ENCODE results near the gene RNF17.

DNA sequence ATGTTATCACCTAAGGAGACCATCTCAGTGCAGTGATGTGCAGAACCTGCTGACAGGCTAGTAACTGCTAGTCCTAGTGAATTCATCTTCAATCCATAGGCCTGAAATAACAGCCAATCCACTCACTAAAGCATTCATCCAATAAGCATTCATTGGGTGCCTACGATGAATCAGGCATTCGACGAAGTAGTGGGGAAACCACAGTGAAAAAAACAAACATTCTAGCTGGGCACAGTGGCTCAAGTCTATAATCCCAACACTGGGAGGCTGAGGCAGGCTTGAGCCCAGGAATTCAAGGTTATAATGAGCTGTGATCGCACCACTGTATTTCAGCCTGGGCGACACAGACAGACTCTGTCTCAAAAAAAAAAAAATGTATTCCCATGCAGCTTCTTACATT is 135.6 kb downstream of the RNF17 start:
- no peak for TF ChIP-seq ELF4 (IDR thresholded peaks at IDR 0.05)
- TF ChIP-seq SP1 (IDR thresholded peaks at IDR 0.05): no peak
- TF ChIP-seq FOXA1 (IDR thresholded peaks at IDR 0.05): no peak
- TF ChIP-seq ZNF384 (IDR thresholded peaks at IDR 0.05): no peak
- TF ChIP-seq LEF1 (IDR thresholded peaks at IDR 0.05; ENCODE audit: borderline replicate concordance): no peak
- TF ChIP-seq NFRKB (IDR thresholded peaks at IDR 0.05): no peak
- TF ChIP-seq TARDBP (IDR thresholded peaks at IDR 0.05): no peak
- no peak for TF ChIP-seq SUZ12 (IDR thresholded peaks at IDR 0.05)
- TF ChIP-seq ARNT (IDR thresholded peaks at IDR 0.05): no peak
- TF ChIP-seq BHLHE40 (IDR thresholded peaks at IDR 0.05; ENCODE audit: borderline replicate concordance): no peak
- TF ChIP-seq L3MBTL2 (conservative IDR thresholded peaks at IDR 0.05): no peak

All from HEK293T (cell line).